ENCODE results near the gene KCNA2. TPM values are rescaled to one million over a fixed set of nuclear protein-coding genes. Genes with fewer than 3 reads are reported as not detected.

The KCNA2 gene
- total RNA-seq, 1 experiment from 2014 or later: 0.52 TPM

GRCh38 chr1:110566836-110567235, 39.3 kb downstream of the KCNA2 start:
- DNase-seq (ENCODE audit: low spot score): no peak

DNA sequence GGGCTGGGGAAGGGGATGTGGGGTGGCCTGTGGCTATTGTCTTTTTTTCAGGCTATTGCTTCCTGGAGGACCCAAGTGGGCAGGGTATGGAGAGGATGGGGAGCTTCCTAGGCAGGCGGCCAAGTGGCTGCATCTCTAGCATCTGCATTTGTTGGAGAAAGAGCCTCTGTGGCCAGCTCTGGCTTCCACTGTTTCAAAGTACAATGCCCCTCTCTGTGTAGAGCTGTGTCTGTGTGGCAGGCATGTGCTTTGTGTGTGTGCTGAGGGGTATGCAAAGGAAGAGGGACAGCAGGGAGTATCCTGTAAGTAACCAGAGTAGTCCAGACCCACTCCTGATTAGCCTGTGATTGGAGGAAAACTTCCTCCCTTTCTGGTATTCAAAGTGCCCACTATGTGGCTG, 40.6 kb downstream of the KCNA2 start:
- DNase-seq (ENCODE audit: low spot score): no peak

GRCh38 chr1:110563089-110563488, 43.1 kb downstream of the KCNA2 start:
- DNase-seq (ENCODE audit: low spot score): no peak

GRCh38 chr1:110561596-110561995, 44.6 kb downstream of the KCNA2 start:
- DNase-seq (ENCODE audit: low spot score): no peak

DNA sequence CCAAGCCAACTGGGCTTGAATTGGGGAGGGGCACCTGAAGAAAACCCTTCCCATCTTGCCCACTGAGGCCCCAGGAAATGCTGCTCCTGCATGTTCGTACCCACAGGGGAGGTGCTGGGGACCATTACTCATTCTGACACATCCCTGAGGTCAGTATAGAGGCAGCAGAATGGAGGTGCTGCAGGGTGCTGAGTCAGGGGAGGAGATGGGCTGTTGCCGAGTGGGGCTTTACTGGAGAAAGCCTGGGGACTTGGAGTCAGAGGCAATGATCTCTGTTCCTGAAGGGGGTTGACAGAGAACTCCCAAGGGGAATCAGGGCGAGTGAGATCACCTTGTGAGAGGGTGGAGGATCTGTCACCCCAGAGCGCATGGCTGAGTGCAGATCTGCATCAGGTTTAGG, 47.0 kb downstream of the KCNA2 start:
- no peak for DNase-seq (ENCODE audit: low spot score)

DNA sequence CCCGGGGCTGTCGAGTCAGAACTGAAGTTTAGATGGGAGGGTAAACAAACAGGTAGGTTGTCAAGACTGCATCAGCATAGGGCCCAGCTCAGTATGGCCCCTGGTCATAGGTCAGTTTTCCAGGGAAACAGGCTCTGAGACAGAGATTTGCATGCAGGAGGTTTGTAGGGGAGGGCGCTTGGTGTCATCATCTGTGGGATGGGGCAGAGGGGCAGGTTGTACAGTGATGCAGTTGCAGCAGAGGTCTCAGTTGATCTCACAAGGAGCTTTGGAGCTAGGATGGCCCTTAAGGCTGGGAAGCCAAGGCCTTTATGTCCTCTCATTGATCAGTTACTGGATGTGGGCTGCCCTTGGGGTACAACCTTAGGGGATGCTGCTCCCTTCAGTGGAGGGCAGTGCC, 48.7 kb downstream of the KCNA2 start:
- no peak for DNase-seq (ENCODE audit: low spot score)

DNA sequence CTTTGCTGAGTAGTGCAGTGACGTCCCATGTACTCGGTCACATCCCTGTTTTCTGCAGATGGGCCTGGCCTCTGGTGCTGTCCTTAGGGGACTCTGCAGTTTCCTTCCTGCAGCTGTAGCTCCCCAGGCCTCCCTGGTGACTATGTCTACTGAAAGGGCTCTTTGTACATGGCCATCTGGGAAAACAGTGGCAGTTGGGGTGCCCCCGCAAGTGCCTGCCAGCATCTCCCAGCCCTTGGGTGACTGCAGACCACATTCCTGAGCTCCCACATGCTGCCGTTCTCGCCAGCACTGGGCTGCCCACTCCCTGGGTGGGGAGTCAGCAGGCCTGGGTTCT, 49.7 kb downstream of the KCNA2 start:
- no peak for DNase-seq (ENCODE audit: low spot score)

GRCh38 chr1:110555807-110556470, 50.2 kb downstream of the KCNA2 start:
- no peak for DNase-seq (ENCODE audit: low spot score)

DNA sequence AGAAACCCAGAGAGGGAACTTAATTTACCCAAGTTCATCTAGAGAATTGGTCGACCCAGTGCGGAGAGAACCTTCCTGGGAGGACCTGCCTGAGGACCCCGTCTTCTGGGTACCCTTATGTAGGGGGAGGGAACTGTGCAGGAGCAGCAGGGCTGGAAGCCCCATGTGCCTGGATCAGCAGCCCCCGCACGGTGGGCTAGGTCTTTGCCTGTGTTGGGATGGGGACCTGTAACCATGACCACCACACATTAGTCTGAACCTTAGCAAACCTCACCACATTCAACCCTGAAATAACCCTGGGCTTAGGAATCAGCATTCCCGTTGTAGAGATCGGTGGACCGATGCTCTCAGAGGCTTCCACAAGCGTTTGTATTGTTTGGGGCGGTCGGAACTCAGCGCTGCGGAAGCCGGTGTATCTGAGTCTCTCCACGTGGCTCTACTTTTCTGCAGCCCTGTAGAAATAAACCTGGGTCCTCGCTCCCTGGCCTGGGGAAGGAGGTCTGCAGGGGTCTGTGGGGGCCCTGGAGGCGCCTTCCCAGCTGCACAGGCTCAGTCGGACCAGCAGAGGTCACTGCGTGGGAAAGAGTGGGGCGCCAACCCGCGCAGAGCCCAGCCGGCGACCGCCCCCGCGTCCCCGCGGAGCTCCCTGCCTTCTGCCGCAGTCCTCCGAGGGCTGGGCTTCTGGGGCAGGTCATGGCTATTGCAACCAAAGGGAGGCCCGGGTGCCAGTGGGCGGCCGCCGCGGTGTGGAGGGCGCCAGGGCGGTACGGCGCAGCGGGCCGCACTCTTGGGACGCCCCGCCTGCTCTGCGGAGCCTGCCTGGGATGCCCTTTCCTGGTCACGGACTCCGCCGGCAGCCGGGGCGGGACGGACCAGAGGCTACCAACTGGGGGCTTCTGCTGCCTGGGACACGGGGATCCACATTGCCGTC, 51.0 kb downstream of the KCNA2 start:
- no peak for DNase-seq (ENCODE audit: low spot score)

DNA sequence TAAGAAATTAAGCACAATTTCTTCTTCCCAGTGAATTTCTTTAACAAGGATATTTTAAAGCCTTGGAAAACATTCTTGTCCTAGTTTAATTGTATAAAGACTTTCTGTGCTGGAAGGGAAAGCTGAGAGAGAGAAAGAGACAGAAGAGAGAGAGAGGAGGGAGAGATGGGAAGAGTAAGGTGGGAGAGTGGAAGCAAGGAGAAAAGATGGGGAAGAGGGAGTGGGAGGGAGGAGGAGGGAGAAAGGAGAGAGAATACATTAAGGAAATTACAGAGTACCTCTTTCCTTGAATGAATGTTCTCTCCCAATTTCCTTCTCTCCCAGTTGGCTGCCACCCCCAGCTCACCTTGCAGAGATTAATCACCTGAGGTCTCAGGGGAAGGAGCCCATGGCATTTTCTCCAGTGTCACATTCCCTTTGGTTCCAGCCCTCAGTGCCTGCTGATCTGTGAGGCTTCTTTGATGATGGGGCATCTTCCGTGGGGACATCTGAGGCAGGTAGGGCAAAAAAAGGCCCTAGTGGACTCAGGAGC, 54.8 kb downstream of the KCNA2 start:
- no peak for DNase-seq (ENCODE audit: low spot score)

DNA sequence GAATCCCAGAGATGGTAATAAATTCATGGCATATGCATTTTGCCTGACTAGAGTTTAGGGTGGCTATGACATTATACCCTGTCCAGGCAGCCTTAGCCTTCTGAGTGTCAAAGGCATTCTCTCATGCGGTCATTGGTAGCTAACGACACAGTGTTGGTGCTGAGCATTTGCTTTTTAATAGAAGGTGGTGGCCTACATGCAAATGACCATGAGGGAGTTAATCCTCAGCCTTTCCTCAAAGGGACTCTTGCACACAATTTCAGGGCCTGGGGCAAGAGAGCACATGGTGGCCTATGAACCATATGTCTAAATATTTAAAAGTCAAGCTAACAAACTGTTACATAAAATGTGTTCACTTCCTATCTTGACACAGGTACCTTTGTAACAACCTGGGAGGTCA, 56.3 kb downstream of the KCNA2 start:
- no peak for DNase-seq (ENCODE audit: low spot score)

- DNase-seq (ENCODE audit: low spot score): no peak
These were observed 57.8 kb downstream of the KCNA2 start for GRCh38 chr1:110548381-110548780.

GRCh38 chr1:110547017-110547416, 59.1 kb downstream of the KCNA2 start:
- DNase-seq (ENCODE audit: low spot score): no peak

DNA sequence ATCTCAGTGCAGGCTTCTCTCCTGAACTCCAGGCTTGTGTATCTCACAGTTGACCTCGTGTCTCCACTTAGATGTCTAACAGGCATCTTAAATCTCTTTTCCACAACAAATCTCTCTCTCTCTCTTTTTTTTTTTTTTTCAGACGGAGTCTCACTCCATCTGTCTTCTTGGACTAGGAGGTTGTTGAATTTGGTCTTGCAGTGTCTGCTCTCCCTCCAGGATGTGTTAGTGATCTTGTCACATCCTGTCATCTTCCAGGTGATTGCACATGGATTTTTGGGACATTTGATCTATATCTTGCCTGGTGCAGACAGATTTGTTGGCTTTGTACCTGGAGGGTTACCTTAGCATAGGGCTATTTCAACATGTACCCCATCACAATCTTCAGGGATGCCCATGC, 60.7 kb downstream of the KCNA2 start:
- DNase-seq (ENCODE audit: low spot score): no peak

DNA sequence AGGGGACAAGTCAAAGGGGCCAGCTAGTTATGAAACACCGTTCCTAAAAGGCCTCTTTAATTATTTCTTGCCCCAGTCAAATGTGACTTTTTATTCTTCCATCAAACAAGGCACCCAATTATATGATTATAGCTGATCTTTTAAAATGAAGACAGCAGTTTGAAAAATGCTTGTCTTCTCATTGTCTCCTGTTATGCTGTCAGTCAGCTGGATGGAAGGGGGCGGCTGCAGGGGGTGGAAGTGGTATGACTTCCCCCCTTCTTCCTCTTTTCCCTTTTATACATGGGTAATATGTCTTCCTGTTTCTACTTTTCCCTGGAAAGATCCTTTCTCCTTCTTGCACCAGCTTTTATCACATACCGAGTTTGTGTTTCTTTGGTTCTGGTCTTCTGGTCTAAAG, 61.4 kb downstream of the KCNA2 start:
- DNase-seq (ENCODE audit: low spot score): no peak

Other genes with a start within 250 kb of the KCNA2 start
- gene SLC16A4, start 215.3 kb downstream of the KCNA2 start, total RNA-seq (2014; rRNA removed; shearing (Covaris generic)): 85.2 and 91.7 TPM in 2 replicates
- gene LAMTOR5, start 198.7 kb downstream of the KCNA2 start, total RNA-seq (2014; rRNA removed; shearing (Covaris generic)): 129 and 143 TPM in 2 replicates
- not detected in 2 replicates for gene PROK1, start 155.2 kb downstream of the KCNA2 start, total RNA-seq (2014; rRNA removed; shearing (Covaris generic))
- gene KCNA10, start 87.2 kb downstream of the KCNA2 start, total RNA-seq (2014; rRNA removed; shearing (Covaris generic)): not detected in 2 replicates
- not detected in 2 replicates for gene KCNA3, start 68.6 kb upstream of the KCNA2 start, total RNA-seq (2014; rRNA removed; shearing (Covaris generic))